ENCODE results near the gene ARHGEF37.

The ARHGEF37 gene

GRCh38 chr5:149544028-149544420 lies 37.3 kb upstream of the ARHGEF37 start:
- DNase-seq (ENCODE audit: low read depth) = no peak
- H3K4me3 ChIP-seq (ENCODE audit: low read length) = no peak overlapping the region
- TF ChIP-seq CTCF (conservative IDR thresholded peaks at IDR 0.05; ENCODE audit: low read length) = no peak

GRCh38 chr5:149545327-149545726 lies 36.0 kb upstream of the ARHGEF37 start:
- no peak for TF ChIP-seq CTCF (conservative IDR thresholded peaks at IDR 0.05; ENCODE audit: low read length)
- no peak overlapping the region for H3K4me3 ChIP-seq (ENCODE audit: low read length)
- DNase-seq (ENCODE audit: low read depth) = no peak

GRCh38 chr5:149546974-149547373 lies 34.3 kb upstream of the ARHGEF37 start:
- DNase-seq (ENCODE audit: low read depth) = no peak
- H3K4me3 ChIP-seq (ENCODE audit: low read length) = peak overlapping the region; percentile 2
- TF ChIP-seq CTCF (conservative IDR thresholded peaks at IDR 0.05; ENCODE audit: low read length) = no peak

- peak; percentile 56 for DNase-seq (ENCODE audit: low read depth)
- TF ChIP-seq CTCF (conservative IDR thresholded peaks at IDR 0.05; ENCODE audit: low read length) = no peak
- H3K4me3 ChIP-seq (ENCODE audit: low read length) = peak overlapping the region; percentile 99
Measured at GRCh38 chr5:149549461-149550267, 31.6 kb upstream of the ARHGEF37 start.

GRCh38 chr5:149550268-149550583 lies 31.1 kb upstream of the ARHGEF37 start:
- DNase-seq (ENCODE audit: low read depth) = peak; percentile 71
- TF ChIP-seq CTCF (conservative IDR thresholded peaks at IDR 0.05; ENCODE audit: low read length) = no peak
- peak overlapping the region; percentile 99 for H3K4me3 ChIP-seq (ENCODE audit: low read length)

- no peak for TF ChIP-seq CTCF (conservative IDR thresholded peaks at IDR 0.05; ENCODE audit: low read length)
- peak overlapping the region; percentile 99 for H3K4me3 ChIP-seq (ENCODE audit: low read length)
- no peak for DNase-seq (ENCODE audit: low read depth)
Measured at GRCh38 chr5:149550594-149551226, 30.6 kb upstream of the ARHGEF37 start.

All from AG10803 (cell line).